ENCODE measurements around the gene ARIH2.
"Not testable (repeated sequence)": the region's sequence is repeated elsewhere in the genome, so short reads cannot be mapped to it uniquely, and the experiment has no call there.

ARIH2 gene

DNA sequence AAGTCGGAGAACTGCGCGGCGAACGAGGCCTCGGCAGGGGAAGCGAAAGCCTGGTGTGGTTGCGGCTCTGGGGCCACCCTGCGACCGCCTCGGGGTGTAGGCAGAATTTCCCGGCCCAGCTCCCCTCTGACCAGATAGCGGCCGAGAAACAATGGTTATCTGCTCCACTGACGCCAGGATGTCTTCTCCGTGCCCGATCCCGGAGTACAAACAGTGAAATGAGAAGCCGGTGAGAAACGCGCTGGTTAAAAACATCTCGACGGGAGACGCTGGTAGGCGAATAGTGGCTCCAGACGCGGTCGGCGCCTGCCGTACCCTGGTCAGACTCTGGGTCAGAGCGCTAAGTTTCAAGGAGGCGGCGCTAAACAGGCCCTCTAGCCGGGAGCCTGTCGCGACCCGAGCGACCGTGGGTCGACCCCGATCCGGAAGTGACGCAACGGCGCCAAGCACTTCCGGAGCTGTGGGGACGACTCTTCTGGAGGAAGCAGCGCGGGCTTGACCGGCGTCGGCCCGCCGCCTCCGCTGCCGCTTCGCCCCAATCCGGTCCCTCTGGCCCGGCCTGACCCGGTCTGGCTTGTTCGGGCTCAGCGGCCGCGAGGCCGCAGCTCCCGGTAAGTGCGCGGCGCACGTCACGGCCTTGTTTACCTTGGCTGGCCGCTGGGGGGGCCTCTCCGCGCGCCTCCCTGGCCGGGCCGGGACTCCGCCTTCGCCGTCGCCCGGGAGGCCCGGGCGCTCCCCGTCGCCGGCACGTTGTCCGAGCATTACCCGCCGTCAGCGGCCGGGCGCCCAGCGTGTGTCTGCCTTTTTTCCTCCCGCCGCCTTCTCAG lies at the start of gene ARIH2:
TSS of gene ARIH2 (plus strand) at position 455 of the 827 bp plus-strand sequence. CDS start 8,717 bp downstream, outside the sequence.
- DNase-seq, result no peak

DNA sequence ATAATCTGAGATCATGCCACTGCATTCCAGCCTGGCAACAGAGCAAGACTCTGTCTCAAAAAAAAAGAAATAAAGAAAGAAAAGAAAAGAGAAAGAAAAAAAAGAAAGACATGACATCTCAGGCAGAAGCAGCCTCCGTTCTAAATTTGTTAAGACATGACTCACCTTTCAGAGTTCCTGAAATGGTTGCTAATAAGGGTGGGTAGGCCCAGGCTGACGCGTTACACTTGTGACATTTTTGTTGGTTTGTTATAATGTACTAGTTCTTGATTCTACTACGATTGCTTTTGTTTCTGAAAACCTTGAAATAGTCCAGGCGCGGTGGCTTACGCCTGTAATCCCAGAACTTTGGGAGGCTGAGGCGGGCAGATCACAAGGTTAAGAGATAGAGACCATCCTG lies 41.0 kb upstream of the ARIH2 start:
- no peak for DNase-seq

DNA sequence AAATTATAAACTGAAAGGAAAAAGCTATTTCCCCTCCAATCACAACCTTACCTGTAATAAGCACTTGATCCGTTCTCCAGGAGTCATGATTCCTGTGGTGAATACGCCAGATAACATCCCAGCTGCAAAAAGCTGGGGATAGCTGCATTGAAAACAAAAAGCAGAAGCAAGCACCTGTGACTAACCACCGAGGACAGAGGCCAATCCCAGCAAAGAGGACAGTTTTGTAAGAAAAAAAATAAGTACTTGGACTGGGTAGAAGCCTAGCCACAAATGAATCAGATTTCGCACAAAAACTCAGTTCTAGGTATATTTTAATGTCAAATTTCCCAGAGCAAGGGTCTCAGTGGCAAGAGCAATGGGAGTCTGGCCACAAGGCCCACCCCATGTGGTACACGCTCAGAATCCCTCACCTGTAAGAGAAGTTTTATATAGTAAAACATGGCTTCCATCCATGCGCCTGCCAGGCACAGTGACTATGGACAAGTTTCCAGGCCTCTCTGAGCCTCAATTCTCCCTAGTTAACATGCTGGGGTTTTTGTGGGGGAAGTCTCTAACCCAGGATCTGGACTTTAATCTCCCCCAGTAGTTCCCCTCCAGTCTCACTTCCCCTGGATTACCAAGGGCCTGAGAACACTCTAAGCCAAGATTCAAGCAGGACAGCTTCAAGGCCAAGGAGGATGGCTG lies 39.2 kb upstream of the ARIH2 start:
- no peak for DNase-seq

DNA sequence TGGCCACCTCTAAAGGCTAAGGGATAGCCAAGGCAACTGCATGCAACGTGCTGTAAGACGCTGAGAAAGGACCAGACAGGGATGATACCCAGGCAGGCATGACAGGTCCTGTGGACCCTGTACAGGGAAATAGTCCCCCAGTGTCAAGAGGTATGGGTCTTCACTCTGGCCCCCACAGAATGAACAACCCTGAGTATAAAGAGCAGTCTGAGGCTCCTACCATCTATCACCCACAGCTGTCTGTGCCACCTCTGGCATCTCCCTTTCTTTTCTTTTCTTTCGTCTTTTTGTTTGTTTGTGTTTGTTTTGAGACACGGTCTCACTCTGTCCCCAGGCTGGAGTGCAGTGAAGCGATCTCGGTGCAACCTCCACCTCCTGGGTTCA lies 38.7 kb upstream of the ARIH2 start:
- no peak for DNase-seq

- no peak for DNase-seq
Observed at GRCh38 chr3:48881006-48881405, 37.6 kb upstream of the ARIH2 start.

GRCh38 chr3:48881652-48882114 lies 37.0 kb upstream of the ARIH2 start:
- DNase-seq, result no peak

DNA sequence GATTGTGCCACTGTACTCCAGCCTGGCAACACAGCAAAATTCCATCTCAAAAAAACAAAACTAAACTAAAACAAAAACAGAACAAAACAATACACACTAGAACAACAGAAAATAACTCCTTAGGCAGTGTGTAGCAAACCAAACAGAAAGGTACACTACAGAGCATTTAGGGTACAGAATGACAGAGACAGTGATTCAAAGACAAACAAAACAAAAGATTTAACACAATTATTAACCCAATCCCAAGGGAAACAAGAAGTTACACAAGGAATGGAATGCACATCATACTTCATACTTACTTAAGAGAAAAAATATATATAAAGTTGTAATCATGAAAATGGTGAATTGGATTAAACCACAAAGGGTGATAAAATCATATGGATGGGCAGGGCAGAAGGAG lies 32.9 kb upstream of the ARIH2 start:
- no peak for DNase-seq

DNA sequence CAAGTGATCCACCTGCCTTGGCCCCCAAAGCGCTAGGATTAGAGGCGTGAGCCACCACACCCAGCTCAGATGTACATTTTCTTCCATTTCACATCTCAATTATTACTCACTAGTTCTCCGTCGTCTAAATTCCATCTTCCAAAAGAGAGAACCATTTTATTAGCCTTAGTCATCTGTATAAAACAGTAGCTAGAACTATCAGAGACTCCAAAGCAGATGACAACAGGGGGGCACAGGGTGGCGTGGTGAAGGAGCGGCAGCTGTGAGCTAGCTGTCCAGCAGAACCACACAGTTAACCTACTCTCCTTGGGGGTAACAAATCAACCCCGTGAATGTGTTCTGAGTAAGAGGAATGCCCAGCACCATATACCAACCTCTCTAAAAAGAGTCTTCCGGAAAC lies 27.0 kb upstream of the ARIH2 start:
- no peak for DNase-seq

DNA sequence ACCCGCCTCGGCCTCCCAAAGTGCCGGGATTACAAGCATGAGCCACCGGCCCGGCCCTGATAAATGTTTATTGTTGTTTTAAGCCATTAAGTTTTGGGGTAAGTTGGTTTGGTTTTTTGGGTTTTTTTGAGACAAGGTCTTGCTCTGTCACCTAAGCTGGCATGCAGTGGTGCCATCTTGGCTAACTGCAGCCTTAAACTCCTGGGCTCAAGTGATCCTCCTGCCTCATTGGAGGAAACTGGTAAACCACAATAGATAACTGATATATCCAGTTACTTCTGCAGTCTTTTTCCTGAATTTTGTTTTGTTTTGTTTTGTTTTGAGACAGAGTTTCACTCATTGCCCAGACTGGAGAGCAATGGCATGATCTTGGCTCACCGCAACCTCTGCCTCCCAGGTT lies 24.1 kb upstream of the ARIH2 start:
- DNase-seq, result no peak

- no peak for DNase-seq
Observed at GRCh38 chr3:48896936-48897335, 21.7 kb upstream of the ARIH2 start.

- no peak for DNase-seq
Observed at GRCh38 chr3:48897460-48898376, 20.9 kb upstream of the ARIH2 start.

GRCh38 chr3:48898383-48899234 lies 20.0 kb upstream of the ARIH2 start, which contains the start of gene SLC25A20:
Gene SLC25A20 (minus strand): TSS chr3:48898882. CDS start chr3:48898794, 88 bp downstream.
- DNase-seq, result no peak

GRCh38 chr3:48899273-48899672 lies 19.4 kb upstream of the ARIH2 start:
- no peak for DNase-seq

- DNase-seq, result not testable (repeated sequence)
Observed at GRCh38 chr3:48907026-48907425, 11.6 kb upstream of the ARIH2 start.

DNA sequence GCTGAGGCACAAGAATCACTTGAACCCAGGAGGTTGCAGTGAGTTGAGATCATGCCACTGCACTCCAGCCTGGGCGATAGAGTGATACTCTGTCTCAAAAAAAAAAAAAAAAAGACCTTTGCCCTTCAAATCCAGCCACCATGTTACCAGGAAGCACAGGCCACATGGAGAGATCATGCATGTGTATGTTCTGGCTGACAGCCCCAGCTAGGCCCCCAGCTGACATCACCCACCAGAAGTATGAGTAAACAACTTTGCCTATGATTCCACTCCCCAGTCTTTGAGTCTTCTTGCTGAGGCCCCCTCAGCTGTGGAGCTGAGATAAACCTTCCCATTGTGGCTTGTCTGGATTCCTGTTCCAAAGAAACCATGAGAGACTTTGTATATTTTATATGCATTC lies 3.3 kb upstream of the ARIH2 start:
- no peak for DNase-seq

DNA sequence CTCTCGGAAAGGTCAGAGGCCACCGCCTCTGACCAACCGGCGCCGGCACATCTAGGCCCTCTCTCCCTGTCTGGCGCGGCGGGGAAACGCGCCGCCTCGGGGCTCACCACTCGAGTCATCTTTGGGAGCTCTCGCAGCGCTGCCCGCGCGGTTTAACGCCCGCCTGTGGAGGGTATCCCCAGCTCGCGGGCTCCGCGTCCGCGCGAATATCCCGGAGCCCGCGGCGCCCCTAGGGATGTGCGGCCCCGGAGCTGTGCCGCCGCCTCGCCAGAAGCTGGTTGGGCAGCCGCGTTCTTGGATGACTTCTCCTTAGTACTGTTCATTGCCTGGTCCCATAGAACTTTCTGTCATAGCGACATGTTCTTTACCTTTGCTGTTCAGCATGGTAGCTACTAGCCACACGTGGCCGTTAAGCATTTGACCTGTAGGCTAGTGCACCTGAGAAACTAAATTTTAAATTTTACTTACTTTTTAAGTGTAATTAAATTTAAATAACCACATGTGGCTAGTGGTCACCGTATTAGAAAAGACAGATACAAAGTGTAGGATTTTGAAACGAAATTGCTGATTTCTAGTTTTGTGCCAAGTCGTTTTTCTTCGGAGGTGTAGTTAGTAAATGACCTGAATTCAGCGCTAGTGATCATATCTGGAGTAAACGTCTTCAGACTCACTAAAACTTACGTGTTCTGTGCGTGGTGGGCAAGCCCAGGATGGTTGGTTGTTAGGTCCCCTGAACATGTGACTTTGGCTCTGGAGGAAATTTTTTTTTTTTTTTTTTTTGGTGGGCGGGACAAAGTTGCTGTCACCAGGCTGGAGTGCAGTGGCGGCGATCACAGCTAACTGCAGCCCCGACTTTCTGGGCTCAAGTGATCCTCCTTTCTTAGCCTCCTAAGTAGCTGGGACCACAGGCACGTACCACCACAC lies 835 bp downstream of the ARIH2 start:
- DNase-seq, result no peak

- no peak for DNase-seq
Observed at GRCh38 chr3:48926425-48927392, 8.1 kb downstream of the ARIH2 start.

- no peak for DNase-seq
Observed at GRCh38 chr3:48927928-48928327, 9.3 kb downstream of the ARIH2 start.

DNA sequence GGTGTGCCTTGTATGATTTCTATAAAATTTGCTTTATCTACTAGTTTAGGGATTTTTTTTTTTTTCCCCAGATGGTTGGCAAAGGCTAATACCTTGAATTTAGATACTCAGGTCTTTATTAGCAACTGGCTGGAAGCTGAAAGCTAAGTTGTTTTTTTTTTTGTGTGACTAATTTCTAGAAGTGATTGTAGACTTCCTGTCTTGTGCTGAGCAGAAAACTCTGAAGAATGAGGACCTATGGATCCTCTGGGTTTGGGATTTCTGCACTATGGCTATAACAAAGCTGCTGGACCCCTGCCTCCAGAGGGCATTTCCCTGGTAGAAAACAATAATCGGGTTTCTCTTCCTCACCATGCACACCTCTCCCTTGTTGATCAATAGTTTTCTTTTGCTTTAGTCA lies 10.0 kb downstream of the ARIH2 start:
- no peak for DNase-seq
